GM19035 (cell line): Measurements from ENCODE around the gene PSKH1.

Source experiments
- ATAC-seq: cut with Tn5 transposase; IDR thresholded peaks from one replicate; pipeline ENCODE4 v1.9.1; 2021; ENCODE audit not compliant: unreplicated experiment

Gene PSKH1

DNA sequence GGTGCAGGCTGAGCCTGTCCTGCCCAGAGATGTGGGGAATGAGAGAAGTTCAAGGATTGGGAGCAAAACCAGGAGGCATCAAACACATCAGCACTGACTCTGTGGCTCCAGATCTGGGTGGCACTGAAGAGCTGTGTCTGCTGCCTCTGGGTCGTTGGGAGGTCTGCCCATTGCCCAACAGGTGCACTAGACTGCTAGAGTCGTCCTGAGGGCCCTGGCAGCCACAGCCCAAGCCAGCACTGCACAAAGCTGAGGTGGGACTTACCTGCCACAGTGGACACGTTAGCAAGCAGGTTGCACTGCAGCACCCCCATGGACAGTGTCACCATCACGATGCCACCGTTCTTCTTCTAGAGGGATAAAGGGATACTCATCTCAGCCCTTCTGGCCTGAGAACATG lies 84.0 kb downstream of the PSKH1 start:
- ATAC-seq: no peak

DNA sequence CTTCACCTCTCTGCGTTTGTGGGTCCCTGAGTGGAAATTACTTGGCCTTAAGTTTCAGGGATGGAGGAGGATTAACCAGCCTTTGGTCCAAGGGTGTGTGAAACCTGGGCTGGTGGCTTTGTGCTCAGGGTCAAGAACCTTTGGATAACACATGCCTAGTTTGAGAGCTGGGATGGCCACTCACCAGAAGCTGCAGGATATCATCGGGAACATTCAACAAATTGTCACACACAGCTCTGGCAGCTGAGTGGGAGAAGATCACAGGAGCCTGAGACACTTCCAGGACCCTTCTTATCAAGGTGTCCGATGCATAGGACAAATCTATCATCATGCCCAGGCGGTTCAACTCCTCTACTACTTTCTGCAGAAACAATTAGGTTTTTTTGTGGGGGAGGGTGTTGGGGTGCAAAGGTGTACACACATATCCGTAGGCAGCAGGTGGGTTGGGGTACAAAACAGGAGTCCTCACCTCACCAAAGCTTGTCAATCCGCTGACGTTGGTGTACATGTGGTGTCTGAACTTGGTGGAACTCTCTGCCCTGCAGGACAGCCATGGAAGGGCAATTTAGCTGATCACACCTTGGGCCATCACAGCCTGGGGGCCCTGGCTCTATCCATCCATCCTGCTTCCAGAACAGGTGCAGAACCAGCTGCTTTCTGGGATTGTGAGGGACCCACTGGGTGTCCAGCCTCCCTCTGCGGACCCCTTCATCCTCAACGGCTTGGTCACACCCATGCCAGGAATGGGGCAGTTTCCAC lies 84.6 kb downstream of the PSKH1 start:
- ATAC-seq: no peak
